PFSK-1 (cell line): ENCODE measurements around the gene ZBTB26.
A peak's percentile ranks its signal among the peaks of the same experiment; 100 is the strongest.

ENCODE experiments used
- FOXP2 ChIP-seq: optimal IDR thresholded peaks from 2 replicates; pipeline ENCODE3; 2011; ENCODE audit warnings: borderline replicate concordance, control low read depth, inconsistent platforms; ENCODE audit not compliant: insufficient read depth; ENCODE audit errors: extremely low read length, extremely low read depth
- POLR2AphosphoS5 ChIP-seq: IDR thresholded peaks from 2 replicates; pipeline ENCODE4 v1.6.1; 2012; ENCODE audit warnings: low read depth, mild to moderate bottlenecking, control low read depth, low read length, moderate library complexity
- REST ChIP-seq, 2 experiments: IDR thresholded peaks; 2 replicates each; pipeline versions ENCODE4 v1.6.1 to v1.8.0; 2011 to 2012; ENCODE audit warnings: low read depth in 2 of 2, low read length in 2 of 2, control low read depth in 1 of 2, inconsistent platforms in 1 of 2, mild to moderate bottlenecking in 1 of 2, moderate library complexity in 1 of 2; ENCODE audit not compliant: insufficient read depth in 1 of 2
- SIN3A ChIP-seq: IDR thresholded peaks from 2 replicates; pipeline ENCODE4 v1.6.1; 2012; ENCODE audit warnings: mild to moderate bottlenecking, low read length, moderate library complexity, borderline replicate concordance; ENCODE audit not compliant: insufficient read depth
- TAF1 ChIP-seq: IDR thresholded peaks from 2 replicates; pipeline ENCODE4 v1.6.1; 2012; ENCODE audit warnings: low read length, control low read depth, borderline replicate concordance; ENCODE audit not compliant: insufficient read depth

The ZBTB26 gene

GRCh38 chr9:122904823-122905710 is 26.2 kb downstream of the ZBTB26 start, which contains the start of gene RC3H2:
TSS of gene RC3H2 (minus strand) at chr9:122905359. CDS start at chr9:122897509, 7,850 bp downstream.
- TF ChIP-seq REST (IDR thresholded peaks at IDR 0.05; ENCODE audit: insufficient read depth in 1 of 2, low read depth in 2 of 2, low read length in 2 of 2) (no peak), TAF1 (peak; percentile 55; the same call in 1 of the 2 replicates), SIN3A (peak; percentile 10; the same call in 1 of the 2 replicates), POLR2AphosphoS5 (peak; percentile 85), FOXP2 (no peak)

DNA sequence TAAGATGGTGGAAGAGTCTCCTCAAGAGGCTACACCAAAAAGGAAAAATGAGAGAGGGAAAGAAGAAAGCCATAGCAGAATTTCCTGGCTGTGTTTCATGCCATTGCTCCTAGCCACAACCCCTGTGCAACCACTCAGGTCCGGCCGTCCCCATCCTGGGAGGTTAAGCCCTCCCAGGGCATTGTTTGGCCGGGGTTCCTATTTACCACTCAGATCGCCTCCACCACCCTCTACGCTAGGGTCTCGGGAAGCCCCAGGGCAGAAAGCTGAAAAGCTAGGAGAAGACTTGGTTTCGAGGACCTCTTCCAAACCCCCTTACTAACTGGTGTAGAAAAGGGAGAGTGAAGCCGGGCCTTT is 26.9 kb downstream of the ZBTB26 start:
- TF ChIP-seq REST (IDR thresholded peaks at IDR 0.05; ENCODE audit: insufficient read depth in 1 of 2, low read depth in 2 of 2, low read length in 2 of 2) (no peak), SIN3A (no peak), FOXP2 (no peak), POLR2AphosphoS5 (no peak), TAF1 (no peak)

DNA sequence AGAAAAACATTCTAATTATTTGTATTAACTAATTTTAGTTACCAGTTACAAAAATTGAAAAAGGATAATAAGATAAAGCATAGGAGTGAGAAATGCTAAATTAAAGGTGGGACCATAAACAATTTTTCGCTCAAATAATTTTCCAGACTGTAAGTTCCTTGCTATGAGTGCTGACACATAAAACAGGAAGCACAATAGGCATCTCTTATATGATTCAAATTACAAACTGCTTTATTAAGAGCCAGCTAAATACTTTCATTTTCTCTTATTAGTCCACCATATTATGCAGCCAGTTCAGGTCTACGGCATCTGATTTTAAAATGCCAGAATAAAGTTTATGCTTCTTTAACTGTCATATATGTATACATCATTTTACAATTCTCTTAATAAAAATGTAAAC is 30.5 kb downstream of the ZBTB26 start:
- TF ChIP-seq FOXP2 (no peak), SIN3A (no peak), REST (IDR thresholded peaks at IDR 0.05; ENCODE audit: insufficient read depth in 1 of 2, low read depth in 2 of 2, low read length in 2 of 2) (no peak), POLR2AphosphoS5 (no peak), TAF1 (no peak)

DNA sequence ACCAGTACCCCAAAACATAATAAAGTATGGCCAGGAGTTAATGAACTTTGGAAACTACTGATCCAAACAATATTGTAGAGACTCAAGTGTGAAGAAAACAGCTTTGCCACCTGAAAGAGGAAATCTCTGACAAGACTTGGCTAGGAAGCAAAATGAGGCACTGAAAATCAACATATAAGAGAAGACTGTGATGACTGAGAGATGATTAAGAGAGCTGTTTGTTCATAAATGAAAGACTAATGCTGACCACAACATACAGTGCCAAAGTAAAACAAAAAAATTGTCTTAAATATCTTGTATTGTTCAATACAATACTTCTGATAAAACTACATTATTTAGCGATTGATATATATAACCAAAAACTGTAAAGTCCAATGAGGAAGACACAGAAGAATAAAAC is 33.3 kb downstream of the ZBTB26 start:
- TF ChIP-seq FOXP2 (no peak), POLR2AphosphoS5 (no peak), REST (IDR thresholded peaks at IDR 0.05; ENCODE audit: insufficient read depth in 1 of 2, low read depth in 2 of 2, low read length in 2 of 2) (no peak), SIN3A (no peak), TAF1 (no peak)
